CD4-positive, alpha-beta T cell treated with Interleukin-10 for 1 hour (primary cell): ENCODE measurements around the gene MS4A18.

Experiments
- DNase-seq: peaks from one replicate; pipeline ENCODE4 v3.0.0-alpha.2; 2020

MS4A18 gene

DNA sequence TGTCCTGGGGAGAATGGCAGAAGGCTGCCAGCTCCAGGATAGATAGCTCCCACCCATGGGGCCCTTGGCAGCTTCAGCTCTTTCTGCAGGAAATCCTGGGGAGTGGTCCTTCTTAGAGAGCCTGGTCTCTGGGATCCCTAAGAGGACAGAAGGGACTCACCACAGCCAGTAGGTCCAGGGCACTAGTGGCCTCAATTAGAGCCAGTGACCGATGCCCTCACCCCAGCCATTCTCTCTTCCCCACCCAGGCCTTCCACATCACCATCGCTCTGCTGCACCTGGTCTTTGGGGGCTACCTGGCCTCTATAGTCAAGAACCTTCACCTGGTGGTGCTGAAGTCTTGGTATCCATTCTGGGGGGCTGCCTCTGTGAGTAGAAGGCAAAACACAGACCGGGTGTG lies 66.2 kb downstream of the MS4A18 start:
- DNase-seq = no peak

DNA sequence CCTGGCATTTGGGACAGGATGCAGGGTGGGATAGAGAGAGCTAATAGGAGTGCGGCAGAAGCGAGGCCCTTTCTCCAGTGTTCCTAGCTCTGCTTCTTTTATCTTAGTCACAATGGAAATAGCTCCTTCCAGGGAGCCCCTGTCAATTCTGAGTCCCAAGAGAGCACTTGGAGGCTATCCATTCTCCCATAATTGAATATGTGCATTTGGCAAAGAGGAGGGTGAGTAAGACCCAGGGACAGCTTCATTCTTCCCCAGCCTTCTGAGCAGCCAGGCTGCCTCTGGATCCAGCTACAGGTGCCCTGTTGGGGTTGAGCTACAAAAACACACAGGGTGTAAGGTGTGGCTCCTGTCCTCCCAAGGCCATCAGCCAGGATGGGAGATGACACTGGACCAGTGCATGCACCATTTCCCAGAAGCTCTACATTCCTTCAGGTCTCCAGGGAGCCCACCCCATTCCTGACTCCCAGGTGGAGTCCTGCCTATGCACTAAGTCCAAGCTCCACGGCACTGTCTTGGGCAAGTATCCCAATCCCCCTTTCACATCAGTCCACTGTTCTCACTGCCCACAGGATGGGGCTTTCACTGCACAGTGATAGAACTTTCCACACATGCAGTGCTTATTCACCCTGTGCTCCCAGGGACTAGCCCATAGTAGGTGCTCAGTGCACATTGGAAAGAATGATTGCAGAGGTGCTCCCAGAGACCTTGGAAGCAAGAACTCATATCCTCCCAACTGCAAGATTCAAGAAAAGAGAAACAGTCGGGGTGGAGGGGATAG lies 66.8 kb downstream of the MS4A18 start:
- DNase-seq = no peak

GRCh38 chr11:60792521-60792920 lies 68.0 kb downstream of the MS4A18 start:
- no peak for DNase-seq
